SK-N-MC (cell line): ENCODE data around the gene PLA2G4F.

Experiments
- DNase-seq: peaks from one replicate; pipeline ENCODE4 v3.0.0-alpha.2; 2011; ENCODE audit warnings: low read depth, low spot score
- H3K27ac ChIP-seq: fragments of 200-600 bp; sonication (generic); 2 replicates; pipeline ENCODE4 v1.5.1; 2016; ENCODE audit warnings: mixed run types
- H3K36me3 ChIP-seq: fragments of 200-600 bp; sonication (generic); 2 replicates; pipeline ENCODE4 v1.6.1; 2017; ENCODE audit warnings: antibody characterized with exemption, low read length, mixed read lengths; ENCODE audit not compliant: insufficient read depth
- H3K4me3 ChIP-seq: fragments of 200-600 bp; sonication (generic); 2 replicates; pipeline ENCODE4 v1.5.1; 2016
- H3K9ac ChIP-seq: fragments of 200-600 bp; sonication (generic); 2 replicates; pipeline ENCODE4 v1.8.0; 2017; ENCODE audit warnings: mixed run types, mixed read lengths; ENCODE audit not compliant: insufficient read length
- H3K9me3 ChIP-seq: fragments of 200-600 bp; sonication (generic); 2 replicates; pipeline ENCODE4 v1.6.1; 2017; ENCODE audit warnings: low read depth, mild to moderate bottlenecking, antibody characterized with exemption, low read length, moderate library complexity, mixed read lengths
- EZH2 ChIP-seq: fragments of 200-600 bp; sonication (generic); IDR thresholded peaks from one replicate; pipeline ENCODE4 v1.6.1; 2017; ENCODE audit warnings: antibody characterized with exemption
- FOXP2 ChIP-seq: optimal IDR thresholded peaks from 2 replicates; pipeline ENCODE3; 2011; ENCODE audit warnings: mild to moderate bottlenecking, moderate library complexity; ENCODE audit not compliant: insufficient read depth; ENCODE audit errors: extremely low read length, control extremely low read depth
- POLR2AphosphoS5 ChIP-seq: IDR thresholded peaks from 2 replicates; pipeline ENCODE4 v1.6.1; 2012; ENCODE audit warnings: mild to moderate bottlenecking, low read depth, low read length, borderline replicate concordance

PLA2G4F gene

GRCh38 chr15:42134617-42135245 is 21.7 kb downstream of the PLA2G4F start:
- TF ChIP-seq POLR2AphosphoS5 (no peak), FOXP2 (no peak), EZH2 (no peak)
- Histone ChIP-seq H3K36me3 (no peaks in the 10 kb centered on the region), H3K4me3 (no peak overlapping the region), H3K9ac (no peak overlapping the region), H3K27ac (no peak overlapping the region), H3K9me3 (no peaks in the 10 kb centered on the region)
- DNase-seq, result no peak

GRCh38 chr15:42133886-42134502 is 22.4 kb downstream of the PLA2G4F start:
- Histone ChIP-seq H3K9ac (peak overlapping the region; percentile 11), H3K4me3 (no peak overlapping the region), H3K27ac (no peak overlapping the region), H3K9me3 (no peaks in the 10 kb centered on the region), H3K36me3 (no peaks in the 10 kb centered on the region)
- no peak for DNase-seq
- no peak for TF ChIP-seq POLR2AphosphoS5
- TF ChIP-seq EZH2, result no peak
- no peak for TF ChIP-seq FOXP2

GRCh38 chr15:42133356-42133755 is 23.1 kb downstream of the PLA2G4F start:
- H3K9me3 ChIP-seq, result no peaks in the 10 kb centered on the region
- TF ChIP-seq FOXP2 (no peak), EZH2 (no peak), POLR2AphosphoS5 (no peak)
- no peak overlapping the region for H3K4me3 ChIP-seq
- no peaks in the 10 kb centered on the region for H3K36me3 ChIP-seq
- no peak overlapping the region for H3K27ac ChIP-seq
- H3K9ac ChIP-seq, result no peak overlapping the region
- DNase-seq, result no peak

DNA sequence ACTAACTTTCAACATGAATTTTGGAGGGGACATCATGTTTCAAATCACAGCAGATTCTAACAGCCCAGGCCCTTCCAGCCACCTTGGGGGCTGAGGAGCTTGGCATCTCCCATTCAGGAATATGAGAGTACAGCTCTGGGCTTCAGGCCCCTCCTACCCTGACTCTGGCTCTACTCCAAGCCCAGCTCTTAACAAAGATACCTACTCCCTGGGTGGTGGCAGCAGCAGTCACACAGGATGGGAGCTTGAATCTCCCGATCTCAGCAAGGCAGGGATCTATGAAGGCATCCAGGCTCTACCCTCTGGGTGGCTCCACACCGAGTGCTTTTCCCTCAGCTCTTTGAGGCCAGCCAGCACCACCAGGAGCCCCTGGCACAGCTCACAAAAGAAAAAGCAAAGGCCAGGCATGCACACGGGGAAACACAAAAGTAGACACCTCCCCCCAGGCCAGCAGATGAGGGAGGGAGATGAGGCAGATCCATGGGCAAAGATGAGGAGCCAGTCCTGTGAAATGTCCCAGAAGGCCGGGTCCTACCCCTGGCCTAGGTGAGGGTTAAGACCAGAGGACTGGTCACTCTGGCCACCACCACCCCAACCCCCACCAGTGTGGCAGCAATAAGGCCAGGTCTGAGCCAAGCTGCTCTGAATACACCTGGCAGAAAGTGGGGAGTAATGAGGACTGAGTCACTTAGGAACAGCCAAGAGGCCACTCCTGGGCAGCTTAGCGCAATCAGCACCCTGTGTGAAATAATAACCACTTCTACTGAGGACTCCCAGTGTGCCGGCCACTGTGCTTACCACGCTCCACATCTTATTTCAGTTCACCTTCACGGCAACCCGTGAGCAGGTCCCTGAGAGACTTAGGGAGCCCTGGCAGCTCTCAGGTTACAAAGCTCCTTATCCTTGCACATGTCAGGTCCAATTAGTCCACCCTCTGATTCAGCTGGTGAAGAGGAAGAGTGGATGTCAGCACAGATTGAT is 24.3 kb downstream of the PLA2G4F start:
- Histone ChIP-seq H3K9ac (no peak overlapping the region), H3K27ac (no peak overlapping the region), H3K36me3 (no peaks in the 10 kb centered on the region), H3K9me3 (no peaks in the 10 kb centered on the region), H3K4me3 (no peak overlapping the region)
- DNase-seq, result no peak
- TF ChIP-seq FOXP2, result no peak

DNA sequence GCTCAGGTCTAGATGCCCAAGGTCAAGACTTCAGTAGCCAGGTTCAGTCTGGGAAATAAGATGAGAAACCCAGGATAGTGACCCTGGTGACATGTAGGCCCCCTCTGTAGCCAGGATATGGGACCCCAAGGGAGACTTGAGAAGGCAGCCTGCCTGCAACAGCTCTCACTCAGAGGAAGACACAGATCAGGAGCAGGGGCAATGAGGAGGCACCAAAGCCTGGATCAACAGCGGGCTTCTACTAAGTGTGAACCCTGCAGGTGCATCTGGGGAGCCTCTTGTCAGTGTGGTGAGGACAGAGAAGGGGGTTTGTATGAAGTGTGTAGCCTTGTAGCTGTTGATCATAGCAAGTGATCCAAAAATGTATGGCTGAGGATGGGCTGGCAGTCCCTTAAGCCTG is 25.4 kb downstream of the PLA2G4F start:
- no peaks in the 10 kb centered on the region for H3K9me3 ChIP-seq
- no peak overlapping the region for H3K9ac ChIP-seq
- H3K27ac ChIP-seq, result no peak overlapping the region
- TF ChIP-seq FOXP2 (no peak), EZH2 (no peak), POLR2AphosphoS5 (no peak)
- no peaks in the 10 kb centered on the region for H3K36me3 ChIP-seq
- no peak overlapping the region for H3K4me3 ChIP-seq
- DNase-seq, result no peak

DNA sequence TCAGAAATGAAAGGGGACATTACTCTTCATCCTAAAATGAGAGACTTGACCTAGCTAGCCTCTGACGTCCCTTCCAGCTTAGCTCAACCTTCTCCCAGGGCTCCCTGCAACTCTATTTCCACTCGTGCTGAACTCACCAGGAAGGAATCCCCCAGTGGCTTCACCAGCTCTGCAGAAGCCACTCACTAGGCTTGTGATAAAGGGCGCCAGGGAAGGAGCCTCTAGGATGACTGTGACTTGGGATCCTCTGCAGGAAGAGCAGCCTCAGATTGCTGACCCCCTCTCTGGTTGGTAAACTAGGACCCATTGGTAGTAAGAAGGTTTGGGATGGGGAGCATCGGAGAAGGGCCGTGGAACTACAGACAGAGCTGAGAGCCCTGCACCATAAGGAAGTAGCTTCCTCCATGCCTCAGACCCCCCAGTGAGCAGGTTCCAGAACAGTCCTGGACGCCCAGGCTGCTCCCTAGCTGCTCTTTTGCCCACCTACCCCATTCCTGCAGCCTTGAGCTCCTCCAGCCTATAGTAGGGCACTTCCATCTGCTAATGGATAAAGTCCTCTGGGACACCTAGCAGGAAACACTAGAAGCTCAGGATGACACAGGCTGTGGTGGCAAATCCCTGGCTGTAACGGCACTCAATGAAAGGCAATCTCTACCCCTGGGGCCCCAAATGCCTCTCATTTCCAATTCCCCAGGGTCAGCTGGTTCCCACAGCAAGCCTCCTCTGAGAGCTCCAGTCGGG is 26.0 kb downstream of the PLA2G4F start:
- no peak for DNase-seq
- TF ChIP-seq FOXP2 (no peak), POLR2AphosphoS5 (no peak), EZH2 (no peak)

GRCh38 chr15:42129364-42129763 is 27.1 kb downstream of the PLA2G4F start:
- no peak for DNase-seq
- TF ChIP-seq FOXP2 (no peak), EZH2 (no peak), POLR2AphosphoS5 (no peak)
- Histone ChIP-seq H3K4me3 (no peak overlapping the region), H3K9ac (no peak overlapping the region), H3K36me3 (no peaks in the 10 kb centered on the region), H3K27ac (no peak overlapping the region), H3K9me3 (no peaks in the 10 kb centered on the region)

More for the DNA sequence above, 26.0 kb downstream of the PLA2G4F start:
- Histone ChIP-seq H3K36me3 (no peaks in the 10 kb centered on the region), H3K9me3 (no peaks in the 10 kb centered on the region), H3K4me3 (no peak overlapping the region), H3K27ac (no peak overlapping the region), H3K9ac (no peak overlapping the region)

DNA sequence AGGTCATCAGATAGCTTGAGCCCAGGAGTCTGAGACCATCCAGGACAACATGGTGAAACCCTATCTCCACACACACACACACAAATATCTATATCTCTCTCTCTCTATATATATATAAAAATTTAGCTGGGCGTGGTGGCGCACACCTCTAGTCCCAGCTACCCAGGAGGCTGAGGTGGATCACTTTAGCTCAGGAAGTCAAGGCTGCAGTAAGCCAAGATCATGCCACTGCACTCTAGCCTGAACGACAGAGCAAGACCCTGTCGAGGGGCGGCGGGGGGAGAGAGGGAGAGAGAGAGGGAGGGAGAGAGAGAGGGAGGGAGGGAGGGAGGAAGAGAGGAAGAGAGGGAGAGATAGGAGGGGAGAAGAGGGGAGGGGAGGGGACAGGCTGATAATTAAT is 28.0 kb downstream of the PLA2G4F start:
- no peaks in the 10 kb centered on the region for H3K9me3 ChIP-seq
- H3K4me3 ChIP-seq, result no peak overlapping the region
- H3K36me3 ChIP-seq, result no peaks in the 10 kb centered on the region
- no peak for DNase-seq
- no peak overlapping the region for H3K9ac ChIP-seq
- TF ChIP-seq FOXP2 (no peak), POLR2AphosphoS5 (no peak), EZH2 (no peak)
- no peak overlapping the region for H3K27ac ChIP-seq
